NCI-H2227 (cell line): ENCODE results near the gene EHHADH.
"Not testable (repeated sequence)": the region's sequence is repeated elsewhere in the genome, so short reads cannot be mapped to it uniquely, and the experiment has no call there.

Source experiments
- DNase-seq: peaks from one replicate; lab custom pipeline; 2025; ENCODE audit not compliant: unreplicated experiment; lab: John Stamatoyannopoulos, UW

The EHHADH gene

DNA sequence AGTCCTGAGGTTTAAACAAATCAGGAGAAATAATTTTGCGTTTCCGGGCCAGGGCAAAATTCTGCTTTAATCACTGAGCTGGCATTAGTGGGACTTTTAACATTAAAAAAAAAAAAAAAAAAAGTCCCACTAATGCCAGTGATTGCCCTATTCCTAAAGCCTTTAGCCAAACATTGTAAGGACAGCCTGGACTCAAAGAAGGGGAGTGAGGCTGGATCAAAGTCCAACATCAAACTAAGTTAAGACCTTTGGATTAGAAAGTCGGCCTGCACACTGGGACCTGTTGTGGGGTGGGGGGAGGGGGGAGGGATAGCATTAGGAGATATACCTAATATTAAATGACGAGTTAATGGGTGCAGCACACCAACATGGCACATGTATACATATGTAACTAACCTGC, 716 bp downstream of the EHHADH start:
- not testable (repeated sequence) for DNase-seq

DNA sequence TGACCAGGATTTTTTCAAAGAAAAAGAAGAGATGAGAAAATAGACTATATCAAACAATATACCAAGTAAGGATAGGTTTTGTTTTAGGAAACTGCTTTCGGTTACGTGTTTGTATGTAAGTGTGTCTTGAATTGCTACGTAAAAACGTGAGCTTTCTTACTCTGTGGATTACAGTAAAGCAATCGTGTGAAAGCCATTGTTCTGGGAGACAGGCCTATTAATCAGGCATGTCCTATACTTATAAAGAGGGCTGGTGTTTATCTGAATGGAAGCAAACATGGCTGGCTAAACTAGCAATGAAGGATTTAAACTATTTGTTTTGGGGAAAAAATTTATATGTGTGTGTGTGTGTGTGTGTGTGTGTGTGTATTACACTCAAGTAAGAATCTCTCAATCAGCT, 2.6 kb downstream of the EHHADH start:
- no peak for DNase-seq

DNA sequence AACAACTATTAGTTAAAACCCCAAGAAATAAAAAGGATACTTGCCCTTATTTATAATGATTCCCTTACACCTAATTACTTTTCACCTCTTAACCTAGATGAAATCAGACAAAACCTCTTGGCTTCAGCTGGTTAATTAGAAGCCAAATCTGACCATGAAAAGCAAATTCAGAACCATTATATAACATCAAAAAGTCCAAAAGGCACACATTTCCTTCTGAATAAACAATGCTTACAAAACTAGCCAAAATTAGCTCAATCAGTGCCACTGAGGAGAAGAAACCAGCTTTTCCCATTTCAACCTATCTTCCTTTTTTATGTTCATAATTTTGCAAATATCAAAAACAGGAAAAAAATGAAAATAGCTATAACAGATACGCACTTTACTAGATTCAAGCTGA, 3.2 kb downstream of the EHHADH start:
- no peak for DNase-seq

DNA sequence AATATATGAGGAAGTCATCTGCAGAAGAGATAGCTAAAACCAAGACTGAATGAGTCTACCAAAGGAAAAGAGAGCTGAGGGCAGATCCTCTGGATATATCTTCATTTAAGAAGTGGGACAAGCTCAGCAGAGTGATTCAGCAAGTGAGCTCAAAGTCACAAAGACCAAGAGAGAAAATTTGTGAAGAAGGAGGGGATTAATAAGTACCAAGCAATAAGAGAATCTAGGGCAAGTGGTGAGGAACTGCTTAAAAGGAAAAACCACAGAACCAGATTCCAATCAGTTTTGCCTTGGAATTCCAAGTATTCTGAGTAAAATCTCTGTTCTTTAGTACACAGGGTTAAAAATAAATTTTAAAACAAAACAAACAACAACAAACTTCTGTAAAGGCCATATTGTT, 3.6 kb downstream of the EHHADH start:
- DNase-seq, result no peak

DNA sequence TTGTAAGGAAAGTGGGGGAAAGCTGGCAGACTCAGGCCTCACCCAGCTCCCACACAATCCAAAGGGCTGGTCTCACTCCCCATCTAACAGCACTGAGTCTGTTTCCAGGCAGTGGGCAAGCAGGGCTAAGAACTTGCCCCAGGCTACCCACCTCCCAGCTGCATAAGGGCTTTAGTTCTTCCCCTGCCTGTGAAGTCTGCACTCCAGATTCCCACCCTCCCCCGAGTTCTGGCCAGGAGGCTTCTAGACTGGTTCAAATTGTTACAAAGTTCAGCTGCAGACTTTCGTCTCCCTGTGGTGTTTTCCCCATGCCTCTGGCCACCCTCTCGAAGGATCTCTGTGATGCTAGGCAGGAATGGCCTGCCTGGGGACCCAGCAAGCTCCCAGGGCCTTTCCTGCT, 11.2 kb downstream of the EHHADH start:
- no peak for DNase-seq

DNA sequence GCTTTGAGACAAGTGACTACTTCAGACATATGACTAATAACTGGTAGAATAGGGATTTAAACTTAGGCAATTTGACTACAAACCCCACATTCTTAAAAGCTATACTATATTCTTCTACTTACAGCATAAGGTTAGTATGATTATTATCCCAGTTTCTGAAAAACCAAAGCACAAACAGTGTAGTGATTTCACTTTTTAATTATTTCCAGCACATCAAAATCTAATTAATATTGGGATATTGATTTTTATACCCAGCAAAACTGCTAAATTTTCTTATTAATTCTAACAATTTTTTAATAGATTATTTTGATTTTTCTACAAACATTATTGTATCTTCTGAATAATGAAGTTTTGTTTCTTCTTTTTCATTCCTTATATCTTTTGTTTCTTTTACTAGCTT, 16.9 kb downstream of the EHHADH start:
- no peak for DNase-seq

DNA sequence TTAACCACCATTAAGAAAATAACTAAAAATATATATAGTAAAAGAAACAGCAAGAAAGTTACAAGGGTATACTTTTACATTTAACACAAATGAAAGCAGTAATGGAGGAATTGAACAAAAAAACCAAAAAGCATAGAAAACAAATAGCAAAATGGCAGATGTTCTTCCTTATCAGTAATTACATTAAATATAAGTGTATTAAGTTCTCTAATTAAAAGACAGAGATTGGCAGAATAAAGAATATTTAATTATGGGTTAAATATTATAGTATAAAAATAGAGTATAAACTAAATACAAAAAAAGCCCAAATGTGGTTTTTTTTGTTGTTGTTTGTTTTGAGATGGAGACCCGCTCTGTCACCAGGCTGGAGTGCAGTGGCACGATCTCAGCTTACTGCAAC, 20.5 kb downstream of the EHHADH start:
- DNase-seq, result no peak

DNA sequence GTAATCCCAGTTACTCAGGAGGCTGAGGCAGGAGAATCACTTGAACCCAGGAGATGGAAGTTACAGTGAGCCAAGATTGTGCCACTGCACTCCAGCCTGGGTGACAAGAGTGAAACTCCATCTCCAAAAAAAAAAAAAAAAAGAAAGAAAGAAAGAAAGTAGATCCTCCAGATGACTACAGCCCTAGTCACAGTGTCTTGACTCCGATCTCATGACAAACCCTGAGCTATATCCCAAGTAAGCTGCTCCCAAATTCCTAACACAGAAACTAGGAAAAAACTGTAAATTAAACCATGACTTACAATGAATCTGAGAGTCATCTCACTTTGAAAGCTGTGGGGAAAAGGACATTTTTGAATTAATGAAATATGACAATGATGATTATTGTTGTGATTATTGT, 27.3 kb downstream of the EHHADH start:
- DNase-seq, result not testable (repeated sequence)

DNA sequence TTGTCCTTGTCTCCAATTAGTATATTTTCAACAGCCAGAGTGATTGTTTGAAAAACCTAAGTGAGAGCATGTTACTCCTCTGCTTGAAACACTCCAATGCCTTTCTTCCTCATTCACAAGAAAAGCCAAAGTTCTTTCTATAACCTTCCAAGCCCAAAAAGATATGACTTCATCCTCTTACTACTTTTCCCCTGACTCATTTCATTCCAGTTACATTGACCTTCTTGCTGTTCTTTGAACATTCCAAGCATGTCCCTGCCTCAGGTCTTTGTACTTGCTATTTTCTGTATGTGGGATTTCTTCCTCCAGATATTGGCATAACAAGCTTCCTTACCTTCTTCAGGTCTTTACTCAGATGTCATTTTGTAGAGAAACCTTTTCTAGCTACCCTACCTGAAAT, 28.3 kb downstream of the EHHADH start:
- no peak for DNase-seq

DNA sequence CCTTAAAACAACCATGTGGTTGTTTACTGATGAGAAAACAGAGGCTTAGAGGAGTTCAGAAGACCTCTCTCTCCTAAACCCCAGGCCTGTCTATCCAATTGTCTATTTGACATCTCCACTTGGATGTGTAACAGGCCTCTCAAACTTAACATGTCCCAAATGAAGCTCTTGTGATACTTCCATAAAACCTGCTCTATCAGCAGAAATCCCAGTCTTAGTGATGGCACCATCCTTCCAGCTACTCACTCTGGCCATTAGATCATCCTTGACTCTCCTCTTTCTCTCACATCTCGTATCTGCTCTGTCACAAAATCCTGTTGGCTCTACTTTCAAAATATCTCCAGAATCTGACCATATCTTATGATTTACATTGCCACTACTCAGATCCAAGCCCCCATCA, 28.8 kb downstream of the EHHADH start:
- no peak for DNase-seq

DNA sequence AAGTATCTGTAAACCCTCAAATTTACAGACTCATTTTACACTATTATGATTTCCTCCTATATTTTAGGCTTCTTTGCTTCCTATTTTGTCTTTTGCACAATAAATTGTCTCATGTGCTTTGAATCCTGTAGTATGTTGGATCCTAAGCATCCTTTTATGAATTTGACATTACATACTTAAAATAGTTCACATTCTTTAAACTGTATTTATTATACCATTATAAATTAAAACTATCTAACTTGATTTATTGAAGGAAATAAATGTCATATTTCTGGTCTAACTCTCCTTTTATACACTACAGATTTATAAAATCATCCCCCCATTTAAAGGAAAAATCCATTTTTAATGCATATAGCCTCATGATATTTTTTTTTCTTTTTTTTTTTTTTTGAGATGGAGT, 32.6 kb downstream of the EHHADH start:
- no peak for DNase-seq

DNA sequence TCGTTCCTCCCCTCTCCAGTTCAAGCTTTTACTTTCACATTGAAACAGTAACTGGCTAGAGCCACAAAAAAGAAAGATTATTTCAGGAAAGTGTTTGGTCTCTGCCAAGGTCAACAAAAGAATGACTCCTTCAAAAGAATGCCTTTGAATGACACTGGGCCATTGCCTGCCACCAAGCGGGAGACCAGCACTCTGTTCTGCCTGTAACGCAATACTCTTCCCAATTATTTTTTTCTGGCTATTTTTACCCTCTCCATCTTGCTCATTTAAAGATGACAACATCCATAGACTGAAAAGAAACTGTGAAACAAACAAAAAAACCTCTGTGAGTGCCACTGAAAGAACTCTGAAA, 37.3 kb downstream of the EHHADH start:
- DNase-seq, result no peak

DNA sequence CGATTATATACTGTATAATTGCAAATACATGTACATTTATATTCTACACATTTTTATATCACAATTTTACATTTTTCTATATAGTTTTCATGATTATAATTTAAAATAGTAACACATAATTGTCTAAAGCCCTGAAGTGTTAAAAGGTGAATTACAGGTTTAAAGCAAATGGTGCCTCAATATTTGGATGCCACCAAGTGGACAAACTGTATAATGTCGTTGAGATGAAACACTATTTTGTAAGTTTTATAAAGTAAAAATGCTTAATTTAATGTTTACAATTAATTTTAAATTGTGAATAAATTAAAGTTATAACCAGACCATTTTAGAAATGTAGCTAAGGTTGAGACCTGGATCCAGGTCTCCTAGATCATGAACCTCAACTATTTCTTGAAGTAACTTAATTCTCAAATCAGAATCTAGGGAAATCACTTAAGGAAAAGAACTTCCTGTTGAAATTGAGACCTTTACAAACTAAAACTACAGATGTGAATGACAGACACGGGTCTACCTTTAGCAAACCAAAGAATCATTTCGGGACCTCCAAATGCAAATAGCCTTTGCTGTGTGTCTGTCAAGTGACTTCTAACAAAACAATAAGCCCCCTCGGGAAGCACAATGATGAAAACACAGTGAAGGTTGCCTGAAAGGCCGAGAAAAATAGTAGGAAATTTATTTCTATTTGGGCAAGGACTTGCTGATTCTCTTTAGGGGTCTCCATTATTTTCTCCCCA, 37.8 kb downstream of the EHHADH start:
- no peak for DNase-seq

DNA sequence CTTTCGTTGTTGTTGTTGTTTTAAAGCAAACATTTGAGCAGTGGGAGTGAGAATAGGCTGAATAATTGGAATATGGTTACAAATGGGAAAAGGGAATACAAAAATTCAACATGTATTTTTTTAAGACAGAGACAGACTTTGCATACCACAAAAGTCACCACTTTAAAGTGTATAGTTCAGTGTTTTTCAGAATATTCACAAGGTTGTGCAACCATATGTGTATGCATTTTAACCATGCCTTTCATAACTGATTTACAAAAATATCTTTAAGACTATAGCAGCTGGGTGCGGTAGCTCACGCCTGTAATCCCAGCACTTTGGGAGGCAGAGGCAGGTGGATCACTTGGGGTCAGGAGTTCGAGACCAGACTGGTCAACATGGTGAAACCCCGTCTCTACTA, 41.3 kb downstream of the EHHADH start:
- no peak for DNase-seq

DNA sequence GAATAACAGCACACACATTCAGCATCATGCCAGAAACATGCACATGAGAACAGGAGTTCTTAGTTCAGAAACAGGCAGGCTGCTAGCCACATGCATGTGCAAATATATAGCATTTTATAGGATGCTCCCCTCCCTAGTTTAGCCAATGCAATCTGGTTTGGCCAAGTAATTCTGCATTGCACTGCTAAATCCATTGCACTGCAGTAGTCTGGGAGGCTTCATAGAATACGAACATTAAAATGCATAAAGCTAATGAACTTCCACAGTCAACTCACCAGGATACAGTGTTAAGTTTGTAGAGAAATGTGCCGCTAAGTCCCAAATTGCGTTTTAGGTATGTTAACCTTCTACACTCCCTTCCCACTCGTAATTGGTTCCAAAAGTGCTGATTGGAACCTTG, 41.8 kb downstream of the EHHADH start:
- no peak for DNase-seq

DNA sequence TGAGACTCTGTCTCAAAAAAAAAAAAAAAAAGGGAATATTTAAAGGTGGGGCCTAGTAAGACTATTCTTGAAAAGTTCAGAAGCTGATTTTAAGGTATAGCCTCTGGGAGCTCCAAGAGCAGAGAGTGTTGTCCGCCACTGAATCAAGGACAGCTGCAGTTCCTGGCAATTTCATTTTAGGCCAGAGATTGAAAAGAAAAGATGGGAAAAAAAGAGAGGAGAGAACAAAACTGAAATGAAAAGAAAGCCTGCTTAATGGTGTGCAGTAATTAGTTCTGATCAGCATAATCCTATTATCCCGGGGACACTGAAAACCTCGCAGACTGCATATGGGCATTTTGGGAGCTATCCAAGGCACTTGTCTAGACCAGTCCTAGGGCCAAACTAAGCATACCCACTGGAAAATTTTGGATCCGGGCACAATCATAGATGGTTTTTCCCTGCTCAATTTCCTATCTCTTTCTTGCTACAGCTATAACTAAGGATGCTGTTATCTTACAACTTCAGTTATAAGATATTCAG, 43.2 kb downstream of the EHHADH start:
- no peak for DNase-seq

DNA sequence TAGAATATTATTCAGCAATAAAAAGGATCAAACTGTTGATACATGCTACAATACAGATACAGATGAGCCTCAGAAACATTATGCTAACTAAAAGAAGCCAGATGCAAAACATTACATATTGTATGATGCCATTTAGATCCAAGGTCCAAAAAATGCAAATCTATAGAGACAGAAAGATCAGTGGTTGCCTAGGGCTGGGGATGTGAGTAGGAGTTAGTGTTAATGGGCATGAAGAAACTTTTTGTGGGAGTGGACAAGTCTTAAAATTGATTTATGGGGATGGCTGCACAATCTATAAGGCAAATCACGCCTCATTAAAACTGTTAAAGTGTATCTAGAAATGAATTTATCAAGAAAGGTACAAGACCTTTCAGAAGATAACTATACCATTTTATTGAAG, 45.0 kb downstream of the EHHADH start:
- no peak for DNase-seq

DNA sequence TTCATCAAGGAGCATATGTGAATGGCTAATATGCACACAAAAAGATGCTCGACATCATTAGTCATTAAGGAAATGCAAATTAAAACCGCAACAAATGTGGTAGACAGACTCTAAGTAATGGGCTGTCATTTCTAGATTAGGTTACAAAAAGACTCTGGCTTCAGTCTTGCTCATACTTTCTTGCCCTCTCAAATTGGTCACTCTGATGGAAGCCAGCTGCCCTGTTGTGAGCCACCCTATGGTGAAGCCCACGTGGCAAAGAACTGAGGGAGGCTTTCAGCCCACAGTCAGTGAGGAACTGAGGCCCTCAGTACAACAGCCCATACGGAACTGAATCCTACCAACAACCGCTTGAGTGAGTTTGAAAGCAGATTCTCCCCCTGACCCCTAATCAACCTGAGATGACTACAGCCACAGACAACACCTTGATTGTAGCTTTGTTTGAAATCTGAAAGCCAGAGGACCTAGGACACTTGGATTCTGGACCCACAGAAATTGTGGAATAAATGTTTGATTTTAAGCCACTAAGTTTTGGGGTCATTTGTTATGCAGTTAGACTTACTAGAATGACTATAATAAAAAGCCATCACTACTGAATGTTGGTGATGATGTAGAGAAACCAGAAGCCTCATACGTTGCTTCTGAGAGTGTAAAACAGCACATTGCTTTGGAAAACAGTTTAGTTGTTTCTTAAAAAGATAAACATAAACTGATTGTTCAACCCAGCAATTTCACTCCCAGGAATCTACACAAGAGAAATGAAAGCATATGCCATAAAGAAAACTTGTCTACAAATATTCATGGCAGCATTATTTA, 45.7 kb downstream of the EHHADH start:
- DNase-seq, result no peak

DNA sequence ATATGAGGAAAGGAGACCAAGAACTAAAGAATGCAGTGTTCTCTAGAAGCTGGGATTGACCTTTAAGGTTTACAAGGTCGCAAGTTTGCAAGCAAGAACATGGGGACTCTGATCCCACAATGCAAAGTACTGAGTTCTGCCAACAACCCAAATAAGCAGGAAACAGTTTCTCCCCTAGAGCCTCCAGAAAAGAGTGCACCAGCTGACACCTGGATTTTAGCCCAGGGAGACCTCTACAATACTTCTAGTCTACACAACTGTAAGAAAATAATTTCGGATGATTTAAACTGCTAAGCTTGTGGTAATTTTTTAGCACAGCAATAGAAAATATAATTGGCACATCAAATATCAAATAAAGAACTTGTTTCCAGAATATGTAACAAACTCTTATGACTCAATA, 46.4 kb downstream of the EHHADH start:
- DNase-seq, result no peak

DNA sequence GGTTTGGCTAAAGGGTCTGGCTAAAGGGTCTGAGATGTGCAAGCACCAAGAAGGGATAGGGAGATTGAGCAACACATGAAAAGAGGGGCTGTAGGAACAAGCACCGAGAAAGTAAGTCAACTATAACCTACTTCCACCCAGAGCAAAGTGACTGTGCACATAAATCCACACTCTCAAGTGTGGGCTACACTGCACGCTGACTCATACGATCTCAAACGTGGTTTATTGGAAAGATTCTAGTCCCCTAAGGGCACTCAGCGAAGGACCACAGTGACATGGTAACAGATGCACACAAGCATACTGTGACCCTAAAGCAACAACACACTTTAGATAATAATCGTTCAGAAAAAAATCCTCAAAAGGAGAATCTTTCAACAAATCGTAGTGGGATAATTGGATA, 48.0 kb downstream of the EHHADH start:
- DNase-seq, result no peak

DNA sequence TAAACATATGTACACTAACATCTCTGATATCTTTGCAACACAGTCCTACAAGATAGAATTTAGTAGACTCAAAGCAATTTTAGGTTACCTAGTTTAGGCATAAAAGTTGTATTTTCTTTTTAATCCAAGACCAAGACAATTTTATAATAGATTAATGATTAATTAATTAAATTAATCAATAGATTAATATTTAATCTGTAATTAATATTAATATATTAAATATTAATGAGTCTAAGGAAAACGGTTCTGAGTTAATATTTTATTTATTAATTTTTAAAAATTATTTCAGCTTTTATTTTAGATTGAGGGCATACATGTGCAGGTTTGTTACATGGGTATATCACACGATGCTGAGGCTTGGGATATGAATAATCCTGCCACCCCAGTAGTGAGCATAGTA, 49.0 kb downstream of the EHHADH start:
- DNase-seq, result no peak

DNA sequence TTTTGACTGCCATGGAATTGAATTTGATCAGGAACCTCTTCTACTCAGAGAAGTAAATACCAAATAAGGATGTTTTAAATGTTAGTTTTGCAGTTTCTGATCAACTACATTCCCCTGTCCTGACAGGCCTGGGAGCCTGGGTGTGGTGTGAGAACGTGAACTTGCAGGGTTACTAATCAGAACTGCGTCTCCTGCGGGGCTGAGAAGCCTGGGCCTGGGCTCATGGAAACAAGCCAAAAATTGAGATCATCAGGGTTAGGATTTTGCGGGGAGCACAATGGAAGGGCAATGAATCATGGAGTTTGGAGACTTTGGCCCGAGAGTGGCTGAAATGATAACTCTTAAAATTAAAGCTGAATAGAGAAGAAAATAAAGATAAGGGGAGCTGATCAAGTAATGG, 53.2 kb downstream of the EHHADH start:
- no peak for DNase-seq

DNA sequence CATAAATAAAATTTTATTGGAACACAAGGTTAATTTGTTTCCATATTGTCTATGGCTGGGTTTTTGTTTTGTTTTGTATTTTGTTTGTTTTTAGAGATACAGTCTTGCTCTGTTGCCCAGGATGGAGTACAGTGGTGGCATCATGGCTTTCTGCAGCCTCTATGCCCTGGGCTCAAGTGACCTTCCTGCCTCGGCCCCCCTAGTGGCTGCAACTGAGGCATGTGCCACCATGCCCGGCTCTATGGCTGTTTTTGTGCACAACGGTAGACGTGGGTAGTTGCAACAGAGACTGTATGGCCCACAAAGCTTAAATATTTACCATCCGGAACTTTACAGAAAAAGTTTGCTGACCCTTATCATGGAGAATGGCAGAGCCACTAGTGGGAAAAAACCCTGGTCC, 54.2 kb downstream of the EHHADH start:
- DNase-seq, result no peak
